Mesenchymal stem cell (in vitro differentiated cells and primary cell): ENCODE data around the gene HDGF.

Experiments
- DNase-seq: peaks from one replicate; pipeline ENCODE4 v3.0.0-alpha.2; 2013
- H2AFZ ChIP-seq: one replicate; pipeline ENCODE4 v1.6.1; 2013; ENCODE audit warnings: low read depth, mild to moderate bottlenecking, control low read depth, inconsistent platforms, low read length, moderate library complexity
- H2AK5ac ChIP-seq: 2 replicates; pipeline ENCODE4 v1.6.1; 2013; ENCODE audit warnings: low read length, moderate library complexity, mild to moderate bottlenecking, inconsistent platforms; ENCODE audit not compliant: severe bottlenecking
- H2BK120ac ChIP-seq: one replicate; pipeline ENCODE4 v1.6.1; 2013; ENCODE audit warnings: low read depth, mild to moderate bottlenecking, inconsistent platforms, low read length, moderate library complexity
- H2BK12ac ChIP-seq, 2 experiments: one replicate each; pipeline ENCODE4 v1.6.1; 2013; ENCODE audit warnings: inconsistent platforms in 2 of 2, low read length in 2 of 2, mild to moderate bottlenecking in 2 of 2, moderate library complexity in 2 of 2, control low read depth in 1 of 2
- H2BK15ac ChIP-seq: one replicate; pipeline ENCODE4 v1.6.1; 2013; ENCODE audit warnings: mild to moderate bottlenecking, low read depth, inconsistent platforms; ENCODE audit not compliant: poor library complexity, severe bottlenecking
- H2BK5ac ChIP-seq: 2 replicates; pipeline ENCODE4 v1.6.1; 2013; ENCODE audit warnings: low read depth, mild to moderate bottlenecking, low read length, control low read depth, inconsistent platforms; ENCODE audit not compliant: poor library complexity, severe bottlenecking
- H3K14ac ChIP-seq, 2 experiments: one replicate each; pipeline ENCODE4 v1.6.1; 2013; ENCODE audit warnings: inconsistent platforms in 2 of 2, low read length in 2 of 2, control low read depth in 1 of 2, mild to moderate bottlenecking in 1 of 2, moderate library complexity in 1 of 2
- H3K18ac ChIP-seq, 2 experiments: one replicate each; pipeline ENCODE4 v1.6.1; 2013; ENCODE audit warnings: inconsistent platforms in 2 of 2, low read length in 2 of 2, control low read depth in 1 of 2, low read depth in 1 of 2, mild to moderate bottlenecking in 1 of 2
- H3K23ac ChIP-seq, 2 experiments: one replicate each; pipeline ENCODE4 v1.6.1; 2013; ENCODE audit warnings: inconsistent platforms in 2 of 2, low read length in 2 of 2, mild to moderate bottlenecking in 2 of 2, moderate library complexity in 2 of 2, control low read depth in 1 of 2
- H3K27ac ChIP-seq: 2 replicates; pipeline ENCODE4 v1.5.1; 2013; ENCODE audit warnings: mild to moderate bottlenecking, moderate library complexity, low read length, control low read depth, inconsistent platforms; ENCODE audit not compliant: poor library complexity, severe bottlenecking
- H3K27me3 ChIP-seq, 2 experiments: 2 replicates each; pipeline versions ENCODE4 v1.6.1 to v1.7.0; 2013; ENCODE audit warnings: low read length in 2 of 2, mild to moderate bottlenecking in 2 of 2, moderate library complexity in 2 of 2, control low read depth in 1 of 2, inconsistent platforms in 1 of 2; ENCODE audit not compliant: control insufficient read depth in 1 of 2, insufficient read depth in 1 of 2
- H3K36me3 ChIP-seq, 2 experiments: 2 replicates each; pipeline versions ENCODE4 v1.6.1 to v1.7.0; 2013; ENCODE audit warnings: low read length in 2 of 2, control low read depth in 1 of 2, inconsistent platforms in 1 of 2, low read depth in 1 of 2, mild to moderate bottlenecking in 1 of 2; ENCODE audit not compliant: insufficient read depth in 2 of 2, control insufficient read depth in 1 of 2
- H3K4ac ChIP-seq, 2 experiments: one replicate each; pipeline ENCODE4 v1.6.1; 2013; ENCODE audit warnings: inconsistent platforms in 2 of 2, low read length in 2 of 2, mild to moderate bottlenecking in 2 of 2, moderate library complexity in 2 of 2, control low read depth in 1 of 2, low read depth in 1 of 2
- H3K4me1 ChIP-seq: 2 replicates; pipeline ENCODE4 v1.6.1; 2013; ENCODE audit warnings: low read depth, low read length, control low read depth; ENCODE audit not compliant: control insufficient read depth, insufficient read depth
- H3K4me2 ChIP-seq: 2 replicates; pipeline ENCODE4 v1.6.1; 2013; ENCODE audit warnings: low read length, mild to moderate bottlenecking, inconsistent platforms; ENCODE audit not compliant: poor library complexity, severe bottlenecking
- H3K4me3 ChIP-seq, 2 experiments: 2 replicates each; pipeline versions ENCODE4 v1.5.1 to v1.7.0; 2013; ENCODE audit warnings: low read length in 2 of 2, mild to moderate bottlenecking in 2 of 2, control low read depth in 1 of 2, low read depth in 1 of 2; ENCODE audit not compliant: insufficient read depth in 1 of 2
- H3K79me1 ChIP-seq: replicated peaks from 2 replicates; pipeline ENCODE4 v1.6.1; 2013; ENCODE audit warnings: mild to moderate bottlenecking, control low read depth, low read length, inconsistent platforms; ENCODE audit not compliant: poor library complexity, severe bottlenecking
- H3K9ac ChIP-seq: 2 replicates; pipeline ENCODE4 v1.7.0; 2013; ENCODE audit warnings: mild to moderate bottlenecking, low read length, moderate library complexity
- H3K9me3 ChIP-seq: 2 replicates; pipeline ENCODE4 v1.7.0; 2013; ENCODE audit warnings: mild to moderate bottlenecking, low read length; ENCODE audit not compliant: control insufficient read depth
- H4K8ac ChIP-seq: one replicate; pipeline ENCODE4 v1.6.1; 2013; ENCODE audit warnings: inconsistent platforms, mild to moderate bottlenecking, low read length, moderate library complexity
- H4K91ac ChIP-seq: one replicate; pipeline ENCODE4 v1.6.1; 2013; ENCODE audit warnings: mild to moderate bottlenecking, low read length, inconsistent platforms
- WGBS: methylation state at CpG from one replicate; pipeline ENCODE4 v1.1.7; 2013; ENCODE audit warnings: mixed read lengths; 5-methylcytosine and 5-hydroxymethylcytosine counted together

HDGF gene

DNA sequence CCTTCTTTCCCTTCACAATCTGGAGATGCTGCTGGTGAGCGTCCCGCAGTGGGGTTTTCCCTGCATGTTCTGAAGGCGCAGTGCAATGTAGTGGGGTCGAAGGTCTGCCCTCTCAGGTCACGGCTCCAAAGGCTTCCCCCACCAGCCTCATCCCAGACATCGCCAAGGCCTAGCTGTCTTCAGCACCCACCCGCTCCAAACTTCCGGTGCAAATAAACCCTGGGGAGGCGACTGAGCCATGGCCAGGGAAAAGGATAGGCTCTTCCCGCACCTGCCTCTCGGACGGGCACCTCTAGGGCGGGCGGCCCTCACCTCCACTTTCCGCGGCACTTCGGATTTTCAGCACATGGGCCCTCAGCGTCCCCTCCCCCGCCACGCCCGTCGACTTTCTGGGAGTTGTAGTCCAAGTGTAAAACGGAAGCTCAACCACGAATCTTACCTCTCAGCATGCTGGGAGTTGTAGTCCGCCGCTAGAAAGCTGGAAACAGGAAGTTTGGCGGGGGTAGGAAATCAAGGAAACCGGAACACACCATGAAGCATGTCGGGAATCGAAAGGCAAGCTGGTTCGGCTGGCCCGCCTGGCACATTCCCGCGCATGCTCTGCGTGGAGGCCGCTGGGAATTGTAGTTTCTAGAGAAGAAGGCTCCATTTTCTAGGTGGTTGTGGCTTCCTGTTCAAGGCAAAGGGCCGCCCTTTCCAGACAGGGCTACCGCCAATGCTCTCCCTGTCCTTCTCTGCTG lies 10.6 kb downstream of the HDGF start, which contains the start of gene MRPL24:
TSS of gene MRPL24 (minus strand) at position 348 of the 740 bp plus-strand sequence. CDS start 2,384 bp downstream, outside the sequence.
- Histone ChIP-seq H3K18ac (peak within 1 kb of the TSS; percentile 16 to 61), H4K91ac (peak within 1 kb of the TSS; percentile 66), H3K4me1 (peaks cover 16% of the 10 kb centered on the region), H2BK15ac (no peak within 1 kb of the TSS), H3K79me1 (peaks cover 21% of the 10 kb centered on the region), H3K36me3 (peaks cover 58 to 71% of the 10 kb centered on the region in 2 experiments), H3K27me3 (no peaks in the 10 kb centered on the region), H2BK12ac (peak within 1 kb of the TSS in 1 of 2 experiments; percentile 17), H3K4ac (peak within 1 kb of the TSS; percentile 7 to 71), H3K14ac (peak within 1 kb of the TSS in 1 of 2 experiments; percentile 76), H2BK120ac (no peak within 1 kb of the TSS), H2AFZ (peak within 1 kb of the TSS; percentile 15), H3K23ac (peak within 1 kb of the TSS in 1 of 2 experiments; percentile 67), H3K9me3 (no peaks in the 10 kb centered on the region), H2AK5ac (peak within 1 kb of the TSS; percentile 94), H3K27ac (peak within 1 kb of the TSS; percentile 72), H2BK5ac (no peak within 1 kb of the TSS), H3K4me2 (peak within 1 kb of the TSS; percentile 74), H4K8ac (peak within 1 kb of the TSS; percentile 91), H3K9ac (peak within 1 kb of the TSS; percentile 94), H3K4me3 (peak within 1 kb of the TSS; percentile 60 to 94)
- 0% methylated on average over 35 of the region's 38 CpGs for WGBS
- peak; percentile 100 for DNase-seq

DNA sequence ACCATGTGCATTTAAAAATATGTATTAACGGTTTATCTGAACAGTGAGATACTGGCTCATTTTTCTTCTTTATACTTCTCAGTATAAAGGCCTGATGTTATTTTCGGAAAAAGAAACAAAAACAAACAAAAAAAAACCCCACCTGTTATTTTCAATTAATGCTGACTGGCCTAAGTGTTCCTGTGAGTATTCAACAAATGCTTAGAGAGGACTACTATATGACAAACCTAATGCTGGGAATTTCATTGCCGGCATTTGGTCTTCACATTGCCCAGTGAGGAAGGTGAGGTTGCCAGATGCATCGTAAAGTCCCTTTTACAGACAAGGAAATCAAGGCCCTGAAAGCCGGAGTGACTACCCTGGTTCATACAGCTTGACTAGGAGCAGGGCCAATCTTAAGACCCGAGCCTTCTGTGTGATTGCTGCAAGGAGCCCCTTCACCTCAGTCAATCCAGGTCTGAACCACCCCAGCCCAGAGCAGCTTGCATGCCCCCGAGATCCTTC lies 11.2 kb downstream of the HDGF start:
- Histone ChIP-seq H3K27ac (peak overlapping the region; percentile 1), H3K4me1 (peaks cover 10% of the 10 kb centered on the region), H3K18ac (peak overlapping the region in 1 of 2 experiments; percentile 61), H3K23ac (peak overlapping the region in 1 of 2 experiments; percentile 66), H3K4me3 (peak overlapping the region; percentile 60 to 94), H3K14ac (peak overlapping the region in 1 of 2 experiments; percentile 76), H3K27me3 (no peaks in the 10 kb centered on the region), H2AK5ac (no peak overlapping the region), H3K36me3 (peaks cover 62 to 73% of the 10 kb centered on the region in 2 experiments), H3K79me1 (peaks cover 24% of the 10 kb centered on the region), H2BK15ac (no peak overlapping the region), H2BK12ac (no peak overlapping the region), H4K91ac (no peak overlapping the region), H3K9ac (peak overlapping the region; percentile 94), H2AFZ (peak overlapping the region; percentile 15), H3K4ac (peak overlapping the region; percentile 7 to 45), H3K9me3 (no peaks in the 10 kb centered on the region), H2BK120ac (no peak overlapping the region), H2BK5ac (no peak overlapping the region), H4K8ac (peak overlapping the region; percentile 1), H3K4me2 (peak overlapping the region; percentile 74)
- DNase-seq = no peak
- 27% methylated on average over 4 of the region's 7 CpGs for WGBS

DNA sequence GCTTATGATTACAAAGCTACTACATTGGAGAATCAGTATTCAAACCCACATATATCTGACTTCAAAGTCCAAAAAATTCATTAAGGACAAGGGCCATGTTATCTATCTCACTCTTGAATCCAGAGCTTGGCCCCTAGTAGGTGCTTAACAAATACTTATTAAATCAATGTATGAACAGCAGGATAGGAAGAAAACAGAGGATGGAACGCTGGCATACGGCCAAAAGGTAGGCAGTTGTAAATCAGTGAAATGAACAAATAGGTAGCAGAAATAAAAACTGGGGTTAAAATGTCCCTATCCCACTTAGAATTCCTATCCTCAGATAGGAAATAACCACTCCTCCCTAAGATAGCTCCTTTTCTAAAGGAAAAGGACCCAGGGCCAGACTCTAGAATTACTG lies 12.6 kb downstream of the HDGF start:
- 80% methylated on average over 1 of the region's 2 CpGs for WGBS
- no peak overlapping the region for H3K4me2 ChIP-seq

DNA sequence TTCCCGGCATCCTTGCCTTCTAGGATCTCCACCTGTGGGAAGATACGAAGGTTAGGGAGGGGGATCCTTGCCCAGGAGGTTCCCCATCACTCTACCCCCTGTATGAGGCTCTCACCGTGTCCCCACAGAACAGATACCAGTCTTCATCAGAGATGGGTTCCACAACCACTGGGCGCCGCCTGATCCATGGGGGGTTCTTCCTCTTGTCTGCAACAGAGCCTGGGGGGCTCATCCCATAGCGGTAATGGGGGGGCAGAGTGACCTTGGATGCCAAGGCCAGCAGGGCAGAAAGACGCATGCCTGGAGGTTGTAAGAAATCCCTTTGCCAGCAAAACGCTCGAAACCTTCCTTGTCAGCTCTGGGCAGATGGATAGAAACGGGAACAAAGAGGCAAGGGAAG lies 13.1 kb downstream of the HDGF start:
- H3K4me1 ChIP-seq = peaks cover 3% of the 10 kb centered on the region
- H2BK5ac ChIP-seq = no peak overlapping the region
- no peak overlapping the region for H3K4me3 ChIP-seq
- H2BK120ac ChIP-seq = no peak overlapping the region
- H3K14ac ChIP-seq = no peak overlapping the region
- DNase-seq = no peak
- H3K36me3 ChIP-seq = peaks cover 51 to 67% of the 10 kb centered on the region in 2 experiments
- H2BK12ac ChIP-seq = no peak overlapping the region
- no peaks in the 10 kb centered on the region for H3K9me3 ChIP-seq
- H3K4ac ChIP-seq = no peak overlapping the region
- H3K27me3 ChIP-seq = no peaks in the 10 kb centered on the region
- H4K91ac ChIP-seq = no peak overlapping the region
- no peak overlapping the region for H2AFZ ChIP-seq
- no peak overlapping the region for H2AK5ac ChIP-seq
- no peak overlapping the region for H2BK15ac ChIP-seq
- H3K18ac ChIP-seq = no peak overlapping the region
- H3K9ac ChIP-seq = no peak overlapping the region
- no peak overlapping the region for H4K8ac ChIP-seq
- H3K23ac ChIP-seq = no peak overlapping the region
- WGBS = 92% methylated on average over 9 of the region's 10 CpGs
- no peak overlapping the region for H3K27ac ChIP-seq
- H3K79me1 ChIP-seq = peaks cover 25% of the 10 kb centered on the region
- H3K4me2 ChIP-seq = no peak overlapping the region

More for the DNA sequence above, 12.6 kb downstream of the HDGF start:
- H3K14ac ChIP-seq = no peak overlapping the region
- H4K8ac ChIP-seq = no peak overlapping the region
- no peak overlapping the region for H2AFZ ChIP-seq
- H3K4me3 ChIP-seq = no peak overlapping the region
- H2BK120ac ChIP-seq = no peak overlapping the region
- no peak overlapping the region for H3K23ac ChIP-seq
- H3K27me3 ChIP-seq = no peaks in the 10 kb centered on the region
- peak overlapping the region; percentile 94 for H3K9ac ChIP-seq
- H3K18ac ChIP-seq = no peak overlapping the region
- H3K9me3 ChIP-seq = no peaks in the 10 kb centered on the region
- H3K4ac ChIP-seq = no peak overlapping the region
- no peak overlapping the region for H2BK15ac ChIP-seq
- peaks cover 25% of the 10 kb centered on the region for H3K79me1 ChIP-seq
- H3K27ac ChIP-seq = no peak overlapping the region
- peaks cover 3% of the 10 kb centered on the region for H3K4me1 ChIP-seq
- no peak for DNase-seq
- H4K91ac ChIP-seq = no peak overlapping the region
- H3K36me3 ChIP-seq = peaks cover 53 to 67% of the 10 kb centered on the region in 2 experiments
- H2BK12ac ChIP-seq = no peak overlapping the region
- H2BK5ac ChIP-seq = no peak overlapping the region
- no peak overlapping the region for H2AK5ac ChIP-seq
